ENCODE results near the gene CDC23.

The CDC23 gene

GRCh38 chr5:138139781-138140090 is 73.4 kb downstream of the CDC23 start:
- no peak for DNase-seq

DNA sequence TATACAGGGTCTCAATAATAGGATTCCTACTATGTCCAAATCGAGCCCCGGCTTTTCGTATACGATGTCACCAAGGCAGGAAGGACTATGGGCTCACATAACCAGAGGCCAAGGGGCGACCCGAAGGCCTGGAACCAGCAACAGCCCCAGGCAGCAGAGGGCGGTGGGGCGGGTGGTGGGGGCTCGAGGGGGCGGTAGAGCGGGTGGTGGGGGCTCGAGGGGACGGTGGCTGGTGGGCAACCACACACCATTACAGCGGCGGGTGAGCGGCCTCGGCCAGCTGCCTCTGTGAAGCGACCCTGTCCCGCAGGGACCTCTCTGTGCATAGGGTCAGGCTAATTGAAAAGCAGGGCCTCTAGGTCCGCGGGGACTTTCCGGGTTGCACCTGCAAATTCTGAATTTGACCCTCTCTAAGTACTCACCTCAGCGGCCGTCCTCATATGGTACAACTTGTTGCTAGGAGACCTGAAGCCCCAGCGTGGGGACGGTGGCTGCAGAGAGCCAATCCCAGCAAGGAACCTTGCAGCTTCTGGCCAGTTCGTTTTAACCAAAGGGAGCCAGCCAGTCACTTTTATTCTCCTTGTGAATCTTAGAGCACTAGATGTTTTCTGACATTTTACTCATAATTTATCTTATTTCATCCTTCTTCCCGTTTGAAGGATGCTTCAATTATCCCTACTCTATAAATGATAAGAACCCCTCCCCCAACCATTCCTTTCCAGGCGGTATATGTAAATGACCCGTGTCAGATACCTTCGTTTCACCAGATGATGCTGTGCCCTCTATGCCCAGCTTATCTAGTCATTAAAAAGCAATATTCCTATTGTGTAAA is 74.0 kb downstream of the CDC23 start, which contains the start of gene NME5:
Gene NME5 (minus strand): TSS at position 480 of the 832 bp plus-strand sequence. CDS start 648 bp downstream, outside the sequence.
- DNase-seq: no peak

All from activated CD4-positive, alpha-beta T cell treated with anti-CD3 and anti-CD28 coated beads for 1 hour (primary cell).